Measurements from ENCODE around the gene NDC80.

NDC80 gene

GRCh38 chr18:2625217-2625616 lies 53.9 kb downstream of the NDC80 start:
- Histone ChIP-seq H3K9ac (ENCODE audit: low read length) (no peak overlapping the region), H3K4me1 (ENCODE audit: low read length) (no peaks in the 10 kb centered on the region), H4K20me1 (ENCODE audit: insufficient read depth, low read length) (no peaks in the 10 kb centered on the region), H3K9me3 (replicated peaks; ENCODE audit: insufficient read depth, low read length) (no peaks in the 10 kb centered on the region), H3K4me2 (ENCODE audit: low read depth, low read length) (no peak overlapping the region), H3K27ac (ENCODE audit: low read length) (no peak overlapping the region), H3F3A (ENCODE audit: insufficient read depth, low read length) (no peaks in the 10 kb centered on the region), H3K36me3 (replicated peaks; ENCODE audit: insufficient read depth, low read length) (no peaks in the 10 kb centered on the region), H2AFZ (ENCODE audit: low read length) (no peak overlapping the region), H3K79me2 (ENCODE audit: low read length) (no peaks in the 10 kb centered on the region), H3K27me3 (replicated peaks; ENCODE audit: insufficient read depth, low read length) (no peaks in the 10 kb centered on the region), H3K9me2 (replicated peaks; ENCODE audit: insufficient read depth, low read length) (no peaks in the 10 kb centered on the region), H3K4me3 (ENCODE audit: low read length) (no peak overlapping the region)
- TF ChIP-seq CTCF (IDR thresholded peaks at IDR 0.05; ENCODE audit: low read length), result no peak
- TF ChIP-seq EZH2 (optimal IDR thresholded peaks at IDR 0.05; ENCODE audit: low read depth, low read length), result no peak
- no peak for TF ChIP-seq EZH2phosphoT487 (IDR thresholded peaks at IDR 0.05; ENCODE audit: low read length)
- no peak for DNase-seq

GRCh38 chr18:2627821-2628276 lies 56.5 kb downstream of the NDC80 start:
- Histone ChIP-seq H3K4me1 (ENCODE audit: low read length) (no peaks in the 10 kb centered on the region), H3K9ac (ENCODE audit: low read length) (no peak overlapping the region), H3F3A (ENCODE audit: insufficient read depth, low read length) (no peaks in the 10 kb centered on the region), H3K4me3 (ENCODE audit: low read length) (no peak overlapping the region), H3K9me3 (replicated peaks; ENCODE audit: insufficient read depth, low read length) (no peaks in the 10 kb centered on the region), H3K27me3 (replicated peaks; ENCODE audit: insufficient read depth, low read length) (no peaks in the 10 kb centered on the region), H3K36me3 (replicated peaks; ENCODE audit: insufficient read depth, low read length) (no peaks in the 10 kb centered on the region), H3K9me2 (replicated peaks; ENCODE audit: insufficient read depth, low read length) (no peaks in the 10 kb centered on the region), H4K20me1 (ENCODE audit: insufficient read depth, low read length) (no peaks in the 10 kb centered on the region), H3K27ac (ENCODE audit: low read length) (no peak overlapping the region), H3K79me2 (ENCODE audit: low read length) (no peaks in the 10 kb centered on the region), H3K4me2 (ENCODE audit: low read depth, low read length) (no peak overlapping the region), H2AFZ (ENCODE audit: low read length) (no peak overlapping the region)
- DNase-seq, result no peak
- TF ChIP-seq EZH2phosphoT487 (IDR thresholded peaks at IDR 0.05; ENCODE audit: low read length), result no peak

GRCh38 chr18:2629003-2629402 lies 57.6 kb downstream of the NDC80 start:
- no peak overlapping the region for H3K9ac ChIP-seq (ENCODE audit: low read length)
- H3K27me3 ChIP-seq (replicated peaks; ENCODE audit: insufficient read depth, low read length), result no peaks in the 10 kb centered on the region
- no peaks in the 10 kb centered on the region for H3K79me2 ChIP-seq (ENCODE audit: low read length)
- TF ChIP-seq CTCF (IDR thresholded peaks at IDR 0.05; ENCODE audit: low read length), result no peak
- TF ChIP-seq EZH2phosphoT487 (IDR thresholded peaks at IDR 0.05; ENCODE audit: low read length), result no peak
- no peak for TF ChIP-seq EZH2 (optimal IDR thresholded peaks at IDR 0.05; ENCODE audit: low read depth, low read length)
- no peak for DNase-seq
- H4K20me1 ChIP-seq (ENCODE audit: insufficient read depth, low read length), result no peaks in the 10 kb centered on the region
- no peaks in the 10 kb centered on the region for H3K36me3 ChIP-seq (replicated peaks; ENCODE audit: insufficient read depth, low read length)
- no peak overlapping the region for H3K4me3 ChIP-seq (ENCODE audit: low read length)
- no peaks in the 10 kb centered on the region for H3K9me3 ChIP-seq (replicated peaks; ENCODE audit: insufficient read depth, low read length)
- no peak overlapping the region for H2AFZ ChIP-seq (ENCODE audit: low read length)
- H3K9me2 ChIP-seq (replicated peaks; ENCODE audit: insufficient read depth, low read length), result no peaks in the 10 kb centered on the region
- no peak overlapping the region for H3K27ac ChIP-seq (ENCODE audit: low read length)
- H3F3A ChIP-seq (ENCODE audit: insufficient read depth, low read length), result no peaks in the 10 kb centered on the region
- no peaks in the 10 kb centered on the region for H3K4me1 ChIP-seq (ENCODE audit: low read length)
- no peak overlapping the region for H3K4me2 ChIP-seq (ENCODE audit: low read depth, low read length)

- DNase-seq, result no peak
- peaks cover 39% of the 10 kb centered on the region for H3K4me1 ChIP-seq (ENCODE audit: low read length)
- peak overlapping the region; percentile 93; the same call in 1 of the 2 replicates for H3K27ac ChIP-seq (ENCODE audit: low read length)
- no peaks in the 10 kb centered on the region for H3K79me2 ChIP-seq (ENCODE audit: low read length)
- no peak for TF ChIP-seq EZH2phosphoT487 (IDR thresholded peaks at IDR 0.05; ENCODE audit: low read length)
- no peak for TF ChIP-seq EZH2 (optimal IDR thresholded peaks at IDR 0.05; ENCODE audit: low read depth, low read length)
- no peak overlapping the region for H3K4me2 ChIP-seq (ENCODE audit: low read depth, low read length)
- no peaks in the 10 kb centered on the region for H3K27me3 ChIP-seq (replicated peaks; ENCODE audit: insufficient read depth, low read length)
- H3F3A ChIP-seq (ENCODE audit: insufficient read depth, low read length), result peaks cover 41% of the 10 kb centered on the region
- no peaks in the 10 kb centered on the region for H4K20me1 ChIP-seq (ENCODE audit: insufficient read depth, low read length)
- no peak overlapping the region for H3K9ac ChIP-seq (ENCODE audit: low read length)
- no peak overlapping the region for H3K4me3 ChIP-seq (ENCODE audit: low read length)
- no peaks in the 10 kb centered on the region for H3K36me3 ChIP-seq (replicated peaks; ENCODE audit: insufficient read depth, low read length)
- no peak overlapping the region for H2AFZ ChIP-seq (ENCODE audit: low read length)
- no peaks in the 10 kb centered on the region for H3K9me3 ChIP-seq (replicated peaks; ENCODE audit: insufficient read depth, low read length)
- H3K9me2 ChIP-seq (replicated peaks; ENCODE audit: insufficient read depth, low read length), result no peaks in the 10 kb centered on the region
These were observed 64.2 kb downstream of the NDC80 start for GRCh38 chr18:2635586-2635985.
